ENCODE measurements around the gene PIWIL1.

DNA sequence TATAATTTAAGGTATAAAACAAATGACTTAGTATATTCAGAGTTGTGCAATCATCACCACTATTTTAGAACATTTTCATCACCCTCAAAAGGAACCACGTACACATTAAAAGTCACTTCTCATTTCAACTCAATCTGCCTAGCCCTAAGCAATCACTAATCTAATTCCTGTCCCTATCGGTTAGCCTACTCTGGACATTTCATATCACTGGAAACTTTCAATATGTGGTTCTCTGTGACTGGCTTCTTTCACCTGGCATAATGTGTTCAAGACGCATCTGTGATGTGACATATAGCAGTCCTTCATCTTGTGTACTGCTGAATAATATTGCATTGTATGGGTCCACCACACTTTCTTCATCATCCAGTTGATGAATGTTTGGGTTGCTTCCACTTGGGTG is 15.4 kb upstream of the PIWIL1 start:
- TF ChIP-seq, protein P1, sequence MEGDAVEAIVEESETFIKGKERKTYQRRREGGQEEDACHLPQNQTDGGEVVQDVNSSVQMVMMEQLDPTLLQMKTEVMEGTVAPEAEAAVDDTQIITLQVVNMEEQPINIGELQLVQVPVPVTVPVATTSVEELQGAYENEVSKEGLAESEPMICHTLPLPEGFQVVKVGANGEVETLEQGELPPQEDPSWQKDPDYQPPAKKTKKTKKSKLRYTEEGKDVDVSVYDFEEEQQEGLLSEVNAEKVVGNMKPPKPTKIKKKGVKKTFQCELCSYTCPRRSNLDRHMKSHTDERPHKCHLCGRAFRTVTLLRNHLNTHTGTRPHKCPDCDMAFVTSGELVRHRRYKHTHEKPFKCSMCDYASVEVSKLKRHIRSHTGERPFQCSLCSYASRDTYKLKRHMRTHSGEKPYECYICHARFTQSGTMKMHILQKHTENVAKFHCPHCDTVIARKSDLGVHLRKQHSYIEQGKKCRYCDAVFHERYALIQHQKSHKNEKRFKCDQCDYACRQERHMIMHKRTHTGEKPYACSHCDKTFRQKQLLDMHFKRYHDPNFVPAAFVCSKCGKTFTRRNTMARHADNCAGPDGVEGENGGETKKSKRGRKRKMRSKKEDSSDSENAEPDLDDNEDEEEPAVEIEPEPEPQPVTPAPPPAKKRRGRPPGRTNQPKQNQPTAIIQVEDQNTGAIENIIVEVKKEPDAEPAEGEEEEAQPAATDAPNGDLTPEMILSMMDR (IDR thresholded peaks at IDR 0.05 in 8 of 11, conservative IDR thresholded peaks at IDR 0.05 in 3 of 11): no peak
- no peak for TF ChIP-seq POLR2AphosphoS5 (IDR thresholded peaks at IDR 0.05)
- TF ChIP-seq POLR2A (IDR thresholded peaks at IDR 0.05): no peak

Measured in spleen (tissue), 7 donors.